GM21367 (cell line): ENCODE measurements around the gene DDB1.
A peak's percentile ranks its signal among the peaks of the same experiment; 100 is the strongest.
"Not testable (repeated sequence)": the region's sequence is repeated elsewhere in the genome, so short reads cannot be mapped to it uniquely, and the experiment has no call there.

Experiments used
- ATAC-seq: cut with Tn5 transposase; IDR thresholded peaks from one replicate; pipeline ENCODE4 v1.9.1; 2021; ENCODE audit not compliant: unreplicated experiment

DDB1 gene

GRCh38 chr11:61273178-61274078 is 59.5 kb downstream of the DDB1 start:
- no peak for ATAC-seq

DNA sequence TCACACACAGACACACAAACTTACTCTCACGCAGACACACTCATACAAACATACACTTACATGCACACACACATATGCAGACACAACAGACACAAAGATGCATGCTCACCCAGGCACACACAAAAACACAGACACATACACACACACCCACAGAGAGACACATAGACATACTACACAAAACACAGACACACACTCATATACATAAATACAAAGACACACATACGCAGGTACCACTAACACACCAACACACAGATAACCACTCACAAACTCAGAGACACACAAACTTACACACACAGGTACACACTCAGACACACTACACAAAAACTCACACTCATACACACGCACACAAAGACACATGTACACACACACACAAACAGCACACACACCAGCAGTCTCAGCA is 60.2 kb downstream of the DDB1 start:
- no peak for ATAC-seq

DNA sequence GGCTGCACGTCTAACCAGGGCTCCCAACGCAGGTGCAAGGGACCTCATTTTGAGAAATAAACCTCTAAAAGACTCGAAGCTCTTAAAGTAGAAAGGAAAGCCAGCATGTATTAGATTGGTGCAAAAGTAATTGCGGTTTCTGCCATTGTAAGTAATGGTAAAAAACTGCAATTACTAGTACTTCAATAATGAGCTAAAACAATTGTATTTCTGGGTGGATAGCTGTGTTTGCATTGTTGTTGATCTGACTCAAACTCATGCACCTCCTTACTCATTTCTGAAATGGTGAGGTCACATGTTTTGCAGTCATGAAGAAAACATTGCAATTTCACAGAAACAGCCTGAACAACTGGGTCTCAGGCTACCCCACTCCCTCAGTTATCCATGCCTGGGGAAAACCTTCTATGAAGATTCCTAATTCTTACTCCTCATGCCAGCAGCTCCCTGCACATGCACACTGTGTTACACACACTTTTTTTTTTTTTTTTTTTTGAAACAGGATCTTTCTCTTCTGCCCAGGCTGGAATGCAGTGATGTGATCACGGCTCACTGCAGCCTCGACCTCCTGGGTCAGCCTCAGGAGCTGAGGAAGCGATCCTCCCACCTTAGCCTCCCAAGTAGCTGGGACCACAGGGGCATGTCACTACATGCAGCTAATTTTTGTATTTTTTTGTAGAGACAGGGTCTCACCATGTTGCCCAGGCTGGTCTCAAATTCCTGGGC is 62.4 kb downstream of the DDB1 start:
- no peak for ATAC-seq

- ATAC-seq = no peak
Measured at GRCh38 chr11:61268588-61269250, 64.2 kb downstream of the DDB1 start.

GRCh38 chr11:61267437-61267841 is 65.5 kb downstream of the DDB1 start:
- no peak for ATAC-seq

DNA sequence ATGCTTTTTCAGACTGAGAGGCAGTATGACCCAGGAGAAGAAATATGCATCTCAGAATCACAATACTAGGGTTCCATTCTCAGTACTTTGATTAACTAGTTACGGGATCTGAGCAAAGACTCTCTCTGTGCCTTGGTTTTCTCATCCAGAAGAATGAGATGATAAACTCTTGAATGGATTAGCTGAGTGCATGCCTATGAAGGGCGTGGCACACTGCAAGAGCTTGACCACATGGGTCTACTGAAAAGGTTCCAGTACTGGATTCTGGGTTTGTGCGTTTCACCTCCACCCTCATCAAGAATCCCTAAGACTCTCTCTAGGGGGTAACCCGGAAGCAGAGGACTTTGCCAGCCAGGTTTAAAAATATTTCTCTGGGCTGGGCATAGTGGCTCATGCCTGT is 66.3 kb downstream of the DDB1 start:
- ATAC-seq = no peak

GRCh38 chr11:61265357-61265756 is 67.5 kb downstream of the DDB1 start:
- ATAC-seq = no peak

DNA sequence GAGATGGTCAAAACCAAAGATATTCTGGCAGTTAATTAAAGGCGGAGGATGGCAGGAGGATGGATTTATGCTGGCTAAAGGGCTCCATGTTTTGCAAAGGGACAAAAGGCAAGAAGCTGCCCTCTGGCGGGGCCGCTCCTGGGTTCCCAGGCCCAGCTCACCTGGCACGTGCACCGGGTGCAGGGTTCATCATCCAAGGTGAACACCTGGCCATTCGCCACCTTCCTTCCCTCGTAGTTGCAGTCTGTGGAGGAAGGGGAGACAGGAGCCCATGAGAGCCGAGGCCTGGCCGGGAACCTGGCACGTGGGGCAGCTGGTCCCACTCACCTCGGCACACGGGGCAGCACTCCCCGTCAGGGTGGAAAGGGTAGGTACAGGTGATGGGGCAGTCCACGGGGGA is 68.1 kb downstream of the DDB1 start:
- ATAC-seq = no peak

GRCh38 chr11:61264371-61264770 is 68.5 kb downstream of the DDB1 start:
- ATAC-seq = no peak

DNA sequence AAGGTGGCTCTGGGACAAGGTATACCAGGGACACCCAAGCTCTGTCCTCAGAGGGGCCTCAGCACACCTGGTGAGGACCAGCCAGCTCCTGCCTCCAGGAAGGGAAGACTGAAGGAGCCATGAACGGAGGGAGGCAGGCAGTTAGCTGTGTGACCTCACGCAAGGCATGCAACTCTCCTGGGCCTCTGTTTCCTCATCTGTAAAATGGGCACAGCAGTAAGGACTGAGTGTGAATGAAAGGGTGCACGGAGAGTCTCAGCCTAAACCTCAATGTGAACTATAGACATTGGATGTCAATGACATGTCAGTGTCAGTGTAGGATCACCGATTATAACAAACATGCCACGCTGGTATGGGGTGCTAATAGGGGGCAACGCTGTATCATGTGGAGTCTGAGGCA is 73.5 kb downstream of the DDB1 start:
- ATAC-seq = no peak

DNA sequence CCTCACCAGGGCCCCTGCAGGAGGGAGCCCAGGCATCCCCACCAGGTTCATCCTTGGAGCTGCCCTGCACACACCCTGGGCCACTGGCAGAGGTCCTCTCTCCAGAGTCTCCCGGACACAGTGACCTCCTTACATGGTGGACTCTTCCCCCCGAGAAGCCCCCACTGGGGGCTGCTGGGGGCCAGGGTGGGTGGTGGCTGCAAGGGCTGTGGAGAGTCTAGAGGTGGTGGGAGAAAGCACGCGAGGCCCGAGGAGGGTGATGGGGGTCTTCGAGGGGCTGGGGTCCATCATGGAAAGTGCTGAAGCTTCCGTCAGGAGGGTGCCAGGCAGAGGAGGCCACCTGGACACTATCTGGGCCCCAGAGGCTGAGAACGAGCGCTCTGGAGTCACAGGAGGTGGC is 74.4 kb downstream of the DDB1 start:
- ATAC-seq = no peak

DNA sequence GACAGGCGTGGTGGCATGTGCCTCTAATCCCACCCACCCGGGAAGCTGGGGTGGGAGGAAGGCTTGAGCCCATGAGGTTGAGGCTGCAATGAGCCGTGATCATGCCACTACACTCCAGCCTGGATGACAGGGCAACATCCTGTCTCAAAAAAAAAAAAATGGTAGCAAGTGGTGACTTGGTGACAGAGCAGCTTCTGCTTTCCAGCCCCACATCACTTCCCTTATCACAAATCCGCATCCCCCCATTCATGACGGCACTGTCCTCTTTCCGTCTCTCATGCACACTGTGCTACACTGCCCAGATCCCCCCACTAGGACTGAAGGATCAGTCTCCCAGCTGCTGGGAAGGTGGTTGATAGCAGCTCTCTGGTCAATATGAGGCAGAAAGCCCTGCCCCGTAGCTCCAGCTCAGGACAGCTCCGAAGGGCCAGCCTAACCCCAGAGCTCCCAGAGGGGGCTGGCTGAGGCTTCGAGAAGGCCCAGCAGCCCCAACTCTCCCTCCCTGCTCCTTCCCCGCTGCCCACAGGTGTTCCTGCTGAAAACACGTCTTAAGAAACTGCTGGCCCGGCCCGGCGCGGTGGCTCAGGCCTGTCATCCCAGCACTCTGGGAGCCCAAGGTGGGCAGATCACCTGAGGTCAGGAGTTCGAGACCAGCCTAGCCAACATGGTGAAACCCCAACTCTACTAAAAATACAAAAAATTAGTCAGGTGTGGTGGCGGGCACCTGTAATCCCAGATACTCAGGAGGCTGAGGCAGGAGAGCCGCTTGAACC is 76.0 kb downstream of the DDB1 start:
- no peak for ATAC-seq

- ATAC-seq = peak; percentile 55
Measured at GRCh38 chr11:61254403-61255025, 78.4 kb downstream of the DDB1 start.

DNA sequence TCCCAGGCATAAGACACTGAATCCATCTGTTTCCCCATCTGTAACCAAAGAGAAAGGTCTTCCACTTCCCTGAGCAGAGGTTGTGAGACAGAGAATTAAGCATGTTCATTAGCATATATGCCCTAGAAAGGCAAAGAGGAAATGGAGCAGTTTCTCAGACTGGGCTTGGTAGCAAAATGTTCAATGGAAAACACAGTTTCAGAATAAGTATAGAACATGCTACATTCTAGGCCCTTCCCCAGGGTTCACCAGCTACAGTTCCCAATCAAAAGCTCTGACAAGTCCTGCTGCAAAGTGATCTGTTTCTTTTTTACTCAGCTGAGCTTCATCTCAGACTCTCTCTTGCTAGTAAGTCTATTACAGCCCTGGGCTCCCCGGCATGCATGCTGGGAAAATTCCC is 80.6 kb downstream of the DDB1 start:
- not testable (repeated sequence) for ATAC-seq

- ATAC-seq = not testable (repeated sequence)
Measured at GRCh38 chr11:61250796-61251765, 81.8 kb downstream of the DDB1 start.
